HL-60/S4 treated with retinoic acid at 250 ng/mL for 4 days and 3 days (cell line): ENCODE measurements around the gene TOMM20.
"Not testable (repeated sequence)": the region's sequence is repeated elsewhere in the genome, so short reads cannot be mapped to it uniquely, and the experiment has no call there.

Source experiments
- in situ Hi-C: fragments of 300-500 bp; cut with MboI; formaldehyde crosslinking; loops from 2 replicates; pipeline ENCODE4 v1.7.0; 2022; ENCODE audit warnings: low sequenced_read_pairs

The TOMM20 gene

GRCh38 chr1:235080788-235081187 is 47.8 kb downstream of the TOMM20 start:
- in situ Hi-C loops: loop anchor here (5.0 to 25.0 kb wide), 5 partner anchors 123 to 583 kb away; no protein-coding TSS in a partner anchor

GRCh38 chr1:235080297-235080657 is 48.4 kb downstream of the TOMM20 start:
- in situ Hi-C loops: loop anchor here (5.0 to 25.0 kb wide), 5 partner anchors 123 to 583 kb away; no protein-coding TSS in a partner anchor

GRCh38 chr1:235079443-235080296 is 49.0 kb downstream of the TOMM20 start:
- in situ Hi-C loops: loop anchor here (5.0 to 25.0 kb wide), 5 partner anchors 122 to 582 kb away; no protein-coding TSS in a partner anchor

- in situ Hi-C loops: loop anchor here (25.0 kb wide), 1 partner anchor 341 kb away; no protein-coding TSS in a partner anchor
These were observed 49.9 kb downstream of the TOMM20 start for GRCh38 chr1:235078480-235079381.

GRCh38 chr1:235077571-235078479 is 50.8 kb downstream of the TOMM20 start:
- in situ Hi-C loops: loop anchor here (25.0 kb wide), 1 partner anchor 341 kb away; no protein-coding TSS in a partner anchor

- in situ Hi-C loops: loop anchor here (25.0 kb wide), 1 partner anchor 340 kb away; no protein-coding TSS in a partner anchor
These were observed 51.5 kb downstream of the TOMM20 start for GRCh38 chr1:235077163-235077540.

GRCh38 chr1:235076504-235077162 is 52.0 kb downstream of the TOMM20 start:
- in situ Hi-C loops: loop anchor here (25.0 kb wide), 1 partner anchor 339 kb away; no protein-coding TSS in a partner anchor

GRCh38 chr1:235075777-235076308 is 52.8 kb downstream of the TOMM20 start:
- in situ Hi-C loops: loop anchor here (25.0 kb wide), 1 partner anchor 339 kb away; no protein-coding TSS in a partner anchor

GRCh38 chr1:235075048-235075776 is 53.4 kb downstream of the TOMM20 start:
- in situ Hi-C loops: loop anchor here (25.0 kb wide), 1 partner anchor 338 kb away; no protein-coding TSS in a partner anchor

- in situ Hi-C loops: loop anchor here (25.0 kb wide), 1 partner anchor 337 kb away; no protein-coding TSS in a partner anchor
These were observed 54.1 kb downstream of the TOMM20 start for GRCh38 chr1:235074523-235075047.

- in situ Hi-C loops: no loop called here
These were observed 54.6 kb downstream of the TOMM20 start for GRCh38 chr1:235073968-235074522.

- in situ Hi-C loops: no loop called here
These were observed 55.2 kb downstream of the TOMM20 start for GRCh38 chr1:235073331-235073967.

- in situ Hi-C loops: not testable (repeated sequence)
These were observed 56.1 kb downstream of the TOMM20 start for GRCh38 chr1:235072577-235072976.

GRCh38 chr1:235072096-235072495 is 56.5 kb downstream of the TOMM20 start:
- in situ Hi-C loops: no loop called here

GRCh38 chr1:235070819-235071218 is 57.8 kb downstream of the TOMM20 start:
- in situ Hi-C loops: no loop called here

GRCh38 chr1:235069577-235070563 is 58.8 kb downstream of the TOMM20 start:
- in situ Hi-C loops: no loop called here
